Stimulated activated CD4-positive, alpha-beta T cell treated with anti-CD3 and anti-CD28 coated beads, Interleukin-1b, Interleukin-23, amount 100 ng/mL, for 48 hours (primary cell): ENCODE data around the gene PGRMC1.
A peak's percentile ranks its signal among the peaks of the same experiment; 100 is the strongest.
"Not testable (repeated sequence)": the region's sequence is repeated elsewhere in the genome, so short reads cannot be mapped to it uniquely, and the experiment has no call there.

Experiments used
- DNase-seq: peaks from one replicate; pipeline ENCODE4 v3.0.0-alpha.2; 2020

PGRMC1 gene

GRCh38 chrX:119235872-119236622 lies at the start of gene PGRMC1:
Gene PGRMC1 (plus strand): TSS chrX:119236285. CDS start chrX:119236364, 79 bp downstream.
- peak; percentile 77 for DNase-seq

- DNase-seq, result no peak
Observed at GRCh38 chrX:119186763-119187162, 49.3 kb upstream of the PGRMC1 start.

- no peak for DNase-seq
Observed at GRCh38 chrX:119187298-119187697, 48.8 kb upstream of the PGRMC1 start.

GRCh38 chrX:119189115-119189514 lies 47.0 kb upstream of the PGRMC1 start:
- no peak for DNase-seq

GRCh38 chrX:119189595-119189994 lies 46.5 kb upstream of the PGRMC1 start:
- no peak for DNase-seq

- DNase-seq, result no peak
Observed at GRCh38 chrX:119190091-119190681, 45.9 kb upstream of the PGRMC1 start.

GRCh38 chrX:119190831-119191230 lies 45.3 kb upstream of the PGRMC1 start:
- DNase-seq, result no peak

GRCh38 chrX:119194621-119195020 lies 41.5 kb upstream of the PGRMC1 start:
- DNase-seq, result no peak

GRCh38 chrX:119201570-119201969 lies 34.5 kb upstream of the PGRMC1 start:
- DNase-seq, result no peak

- no peak for DNase-seq
Observed at GRCh38 chrX:119206203-119206602, 29.9 kb upstream of the PGRMC1 start.

- not testable (repeated sequence) for DNase-seq
Observed at GRCh38 chrX:119207483-119207882, 28.6 kb upstream of the PGRMC1 start.

GRCh38 chrX:119208401-119209057 lies 27.6 kb upstream of the PGRMC1 start:
- DNase-seq, result no peak

- DNase-seq, result not testable (repeated sequence)
Observed at GRCh38 chrX:119210931-119211648, 25.0 kb upstream of the PGRMC1 start.

- no peak for DNase-seq
Observed at GRCh38 chrX:119211649-119212014, 24.5 kb upstream of the PGRMC1 start.

- no peak for DNase-seq
Observed at GRCh38 chrX:119218198-119218597, 17.9 kb upstream of the PGRMC1 start.

- DNase-seq, result no peak
Observed at GRCh38 chrX:119222932-119223331, 13.2 kb upstream of the PGRMC1 start.

- DNase-seq, result no peak
Observed at GRCh38 chrX:119223783-119224182, 12.3 kb upstream of the PGRMC1 start.

- no peak for DNase-seq
Observed at GRCh38 chrX:119226446-119226845, 9.6 kb upstream of the PGRMC1 start.

- DNase-seq, result no peak
Observed at GRCh38 chrX:119228512-119229252, 7.4 kb upstream of the PGRMC1 start.

- no peak for DNase-seq
Observed at GRCh38 chrX:119229253-119229615, 6.9 kb upstream of the PGRMC1 start.

GRCh38 chrX:119230850-119231249 lies 5.2 kb upstream of the PGRMC1 start:
- no peak for DNase-seq

- no peak for DNase-seq
Observed at GRCh38 chrX:119231936-119232445, 4.1 kb upstream of the PGRMC1 start.
